Renal cortical epithelial cell (primary cell): ENCODE data around the gene SPEM3. TPM values are rescaled to one million over a fixed set of nuclear protein-coding genes. Genes with fewer than 3 reads are reported as not detected.

Experiments used
- DNase-seq: peaks from one replicate; pipeline ENCODE4 v3.0.0-alpha.2; 2011; ENCODE audit warnings: low read depth
- total RNA-seq: library from RNA; depleted of rRNA; stranded (reverse); fragments of >200 nt; gene quantifications from 2 replicates; pipeline ENCODE4 v1.2.3, GENCODE V29; 2014

SPEM3 gene
- total RNA-seq, 1 donor from 2014 or later, result not detected

- DNase-seq, result no peak
Measured at GRCh38 chr17:7421186-7421585, 7.5 kb upstream of the SPEM3 start.

GRCh38 chr17:7423679-7424078 lies 5.0 kb upstream of the SPEM3 start:
- DNase-seq, result no peak

- no peak for DNase-seq
Measured at GRCh38 chr17:7425316-7425715, 3.3 kb upstream of the SPEM3 start, which contains the start of gene SPEM2. Gene SPEM2 (plus strand): TSS chr17:7425616. CDS start chr17:7425689, 73 bp downstream.

- no peak for DNase-seq
Measured at GRCh38 chr17:7425756-7426155, 2.9 kb upstream of the SPEM3 start.

- no peak for DNase-seq
Measured at GRCh38 chr17:7426203-7426863, 2.3 kb upstream of the SPEM3 start.

GRCh38 chr17:7426896-7427489 lies 1.7 kb upstream of the SPEM3 start:
- DNase-seq, result no peak

- DNase-seq, result no peak
Measured at GRCh38 chr17:7427549-7427948, 1.1 kb upstream of the SPEM3 start.

- DNase-seq, result no peak
Measured at GRCh38 chr17:7429722-7430121, 1.1 kb downstream of the SPEM3 start.

GRCh38 chr17:7431231-7431630 lies 2.6 kb downstream of the SPEM3 start:
- DNase-seq, result no peak

GRCh38 chr17:7432296-7432695 lies 3.6 kb downstream of the SPEM3 start:
- no peak for DNase-seq

GRCh38 chr17:7435676-7436555 lies 7.3 kb downstream of the SPEM3 start:
- DNase-seq, result peak; percentile 28

- DNase-seq, result peak; percentile 64
Measured at GRCh38 chr17:7436556-7437368, 8.1 kb downstream of the SPEM3 start.

- no peak for DNase-seq
Measured at GRCh38 chr17:7437369-7437863, 8.8 kb downstream of the SPEM3 start.

GRCh38 chr17:7437950-7438614 lies 9.4 kb downstream of the SPEM3 start:
- no peak for DNase-seq

- DNase-seq, result no peak
Measured at GRCh38 chr17:7438656-7439460, 10.2 kb downstream of the SPEM3 start.

- no peak for DNase-seq
Measured at GRCh38 chr17:7439462-7440112, 10.9 kb downstream of the SPEM3 start, which contains the start of gene FGF11. Gene FGF11 (plus strand): TSS chr17:7439512. CDS start chr17:7439621, 109 bp downstream.

- DNase-seq, result peak; percentile 19
Measured at GRCh38 chr17:7440113-7440833, 11.6 kb downstream of the SPEM3 start.

- DNase-seq, result peak; percentile 33
Measured at GRCh38 chr17:7440834-7441195, 12.2 kb downstream of the SPEM3 start.

- DNase-seq, result no peak
Measured at GRCh38 chr17:7441266-7441665, 12.6 kb downstream of the SPEM3 start.
